A673 (cell line): ENCODE data around the gene SIK1.
"Not testable (repeated sequence)": the region's sequence is repeated elsewhere in the genome, so short reads cannot be mapped to it uniquely, and the experiment has no call there.

Source experiments
- CTCF ChIP-seq: fragments of 300-800, 200-600 bp; sonication (generic); conservative IDR thresholded peaks from 2 replicates; pipeline ENCODE4 v1.5.1; 2017; ENCODE audit warnings: low read depth, mild to moderate bottlenecking, antibody characterized with exemption, low read length, moderate library complexity, mixed read lengths
- EZH2 ChIP-seq: fragments of 200-600 bp; sonication (generic); IDR thresholded peaks from 2 replicates; pipeline ENCODE4 v1.6.1; 2017; ENCODE audit warnings: borderline replicate concordance, low read depth, mild to moderate bottlenecking, mixed read lengths, antibody characterized with exemption, low read length; ENCODE audit not compliant: poor library complexity, severe bottlenecking

- TF ChIP-seq CTCF, EZH2: not testable (repeated sequence)
Observed at GRCh38 chr21:43465159-43465558, 38.2 kb upstream of the SIK1 start.
